GM12878 (cell line): Measurements from ENCODE around the gene PRR12. TPM values are rescaled to one million over a fixed set of nuclear protein-coding genes. Genes with fewer than 3 reads are reported as not detected.

ENCODE experiments used
- ATAC-seq: fragments of 200-7000 bp; cut with Tn5 transposase; 3 replicates; pipeline ENCODE4 v1.9.1; 2020; ENCODE audit warnings: mild to moderate bottlenecking, moderate library complexity
- BruUV-seq: library from RNA; stranded (reverse); fragments of 400-500 nt; replicated peaks from 2 replicates; lab custom pipeline; 2021; lab: Mats Ljungman, UMichigan
- CTCF ChIA-PET: fragments of 300-600 bp; sonication (Branson Sonifier 250); formaldehyde crosslinking; extraction: SDS; loops from one replicate; lab custom pipeline; 2021; ENCODE audit warnings: inconsistent platforms; lab: Yijun Ruan, JAX
- POLR2A ChIA-PET: fragments of 350-600 bp; formaldehyde crosslinking; extraction: SDS; loops from one replicate; lab custom pipeline; 2021; ENCODE audit warnings: inconsistent platforms; lab: Charles Lee
- RAD21 ChIA-PET: fragments of 300-600 bp; sonication (Branson Sonifier 250); formaldehyde crosslinking; loops from one replicate; lab custom pipeline; 2023; ENCODE audit warnings: antibody characterized with exemption; ENCODE audit not compliant: unreplicated experiment; lab: Charles Lee
- SMC1A ChIA-PET: fragments of 300-600 bp; sonication (Branson Sonifier 250); formaldehyde crosslinking; loops from one replicate; lab custom pipeline; 2023; ENCODE audit not compliant: unreplicated experiment, uncharacterized antibody; lab: Charles Lee
- DNase-seq: peaks from one replicate; pipeline ENCODE4 v3.0.0-alpha.2; 2011; ENCODE audit warnings: low read depth, low spot score
- FAIRE-seq: peaks from 3 replicates; lab custom pipeline; 2011; peaks lifted over from hg19 to GRCh38; lab: Jason Lieb, UNC
- H2AFZ ChIP-seq: 2 replicates; pipeline ENCODE4 v1.6.0; 2011; ENCODE audit warnings: low read depth, low read length, control low read depth; ENCODE audit not compliant: control insufficient read depth
- H3K27ac ChIP-seq: 2 replicates; pipeline ENCODE4 v1.5.1; 2011; ENCODE audit warnings: control low read depth; ENCODE audit not compliant: control insufficient read depth, insufficient read depth
- H3K27me3 ChIP-seq, 2 experiments: replicated peaks in 1 of 2; 2 replicates each; pipeline versions ENCODE4 v1.6.0 to v1.6.1; 2011; ENCODE audit warnings: low read length in 1 of 2; ENCODE audit not compliant: control insufficient read depth in 2 of 2, insufficient read depth in 2 of 2
- H3K36me3 ChIP-seq, 2 experiments: 2 replicates each; pipeline ENCODE4 v1.5.1; 2011; ENCODE audit warnings: low read length in 1 of 2; ENCODE audit not compliant: control insufficient read depth in 2 of 2, insufficient read depth in 2 of 2
- H3K4me1 ChIP-seq: 2 replicates; pipeline ENCODE4 v1.6.1; 2011; ENCODE audit warnings: mild to moderate bottlenecking, low read length, moderate library complexity, mixed read lengths; ENCODE audit not compliant: control insufficient read depth, insufficient read depth
- H3K4me2 ChIP-seq: 2 replicates; pipeline ENCODE4 v1.6.0; 2011; ENCODE audit warnings: control low read depth; ENCODE audit not compliant: control insufficient read depth, insufficient read depth
- H3K4me3 ChIP-seq: fragments of 200-600 bp; sonication (generic); 2 replicates; pipeline ENCODE4 v1.5.1; 2016
- H3K79me2 ChIP-seq: 2 replicates; pipeline ENCODE4 v1.6.0; 2011; ENCODE audit warnings: low read length; ENCODE audit not compliant: control insufficient read depth, insufficient read depth
- H3K9ac ChIP-seq: 2 replicates; pipeline ENCODE4 v1.8.0; 2011; ENCODE audit warnings: low read length, control low read depth, mixed read lengths; ENCODE audit not compliant: control insufficient read depth, insufficient read depth
- H3K9me3 ChIP-seq: replicated peaks from 3 replicates; pipeline ENCODE4 v1.5.1; 2011; ENCODE audit warnings: mild to moderate bottlenecking, low read length; ENCODE audit not compliant: control insufficient read depth, insufficient read depth
- H4K20me1 ChIP-seq: 2 replicates; pipeline ENCODE4 v1.6.0; 2011; ENCODE audit not compliant: control insufficient read depth, insufficient read depth
- BHLHE40 ChIP-seq, 2 experiments: fragments of 450-650 bp in 1 of 2; IDR thresholded peaks; 2 replicates each; pipeline ENCODE4 v1.6.1; 2011 to 2017; ENCODE audit warnings: low read depth in 2 of 2, borderline replicate concordance in 1 of 2, improper control_type of control experiment in 1 of 2, low read length in 1 of 2, mild to moderate bottlenecking in 1 of 2
- CBX3 ChIP-seq: fragments of 200-600 bp; sonication (generic); IDR thresholded peaks from 2 replicates; pipeline ENCODE4 v1.6.1; 2016; ENCODE audit warnings: low read depth, borderline replicate concordance
- CREM ChIP-seq: IDR thresholded peaks from 2 replicates; pipeline ENCODE4 v1.6.1; 2014; ENCODE audit warnings: antibody characterized with exemption, low read depth
- EP300 ChIP-seq, 2 experiments: fragments of 150-350 bp in 1 of 2; IDR thresholded peaks; 2 replicates each; pipeline ENCODE4 v1.6.1; 2011 to 2012; ENCODE audit warnings: low read depth in 2 of 2, low read length in 2 of 2, borderline replicate concordance in 1 of 2, improper control_type of control experiment in 1 of 2, inconsistent platforms in 1 of 2; ENCODE audit not compliant: control insufficient read depth in 1 of 2
- GABPA ChIP-seq: IDR thresholded peaks from 2 replicates; pipeline ENCODE4 v1.6.1; 2014; ENCODE audit warnings: antibody characterized with exemption, low read depth, mild to moderate bottlenecking, inconsistent platforms
- NR2C1 ChIP-seq: fragments of 450-650 bp; IDR thresholded peaks from 2 replicates; pipeline ENCODE4 v1.6.1; 2017; ENCODE audit warnings: antibody characterized with exemption, mild to moderate bottlenecking, moderate library complexity
- WGBS: methylation state at CpG from one replicate; pipeline ENCODE4 v1.1.6; 2016; ENCODE audit warnings: low lambda C conversion rate; ENCODE audit not compliant: insufficient replicate concordance, insufficient coverage; ENCODE audit errors: missing lambda C conversion rate; 5-methylcytosine and 5-hydroxymethylcytosine counted together
- in situ Hi-C: fragments of 300-500 bp; cut with MboI; formaldehyde crosslinking; loops from 9 replicates; pipeline ENCODE4 v1.14.3; 2018; ENCODE audit warnings: mixed read lengths
- intact Hi-C: fragments of 100-400 bp; cut with micrococcal nuclease; formaldehyde crosslinking; loops from one replicate; pipeline ENCODE4 v1.14.2; 2022; ENCODE audit not compliant: unreplicated experiment
- polyA plus RNA-seq, 11 experiments: library from polyadenylated mRNA; depleted of rRNA in 4 of 11; unstranded in 6 of 11; stranded (reverse) in 5 of 11; fragments of >200 nt; fragmentation: Nextera tagmentation in 4 of 11; fragmentation: Illumina TruSeq in 1 of 11; extraction: Ambion mirVana in 4 of 11; extraction: Trizol in 1 of 11; gene quantifications; 1 replicate in 1 of 11; 2 replicates in 10 of 11; pipeline versions ENCODE4 v1.2.1 to v1.2.3, GENCODE V29; 2011 to 2016; ENCODE audit warnings: inconsistent platforms in 2 of 11, missing spikeins in 2 of 11, low read depth in 1 of 11
- total RNA-seq, 4 experiments: library from RNA; depleted of rRNA in 3 of 4; stranded (reverse); fragments of >200 nt in 3 of 4; fragmentation: Illumina TruSeq in 1 of 4; extraction: Trizol in 1 of 4; gene quantifications; 2 replicates each; pipeline versions ENCODE4 v1.2.1 to v1.2.3, GENCODE V29; 2013 to 2021
- TF ChIP-seq, protein P1 (sequence below): fragments of 450-650 bp; IDR thresholded peaks from 2 replicates; pipeline ENCODE4 v1.6.1; 2017; ENCODE audit warnings: borderline replicate concordance
- TF ChIP-seq, protein P2 (sequence below): fragments of 150-350 bp; IDR thresholded peaks from 2 replicates; pipeline ENCODE4 v1.6.1; 2016; ENCODE audit warnings: low read depth, low read length

The PRR12 gene
- total and polyA plus RNA-seq, 10 of the 15 experiments (the other 5 are each of a cell fraction or from before 2014, with no cell fraction given), result 0.02 to 25.3 (median 1.6) TPM

DNA sequence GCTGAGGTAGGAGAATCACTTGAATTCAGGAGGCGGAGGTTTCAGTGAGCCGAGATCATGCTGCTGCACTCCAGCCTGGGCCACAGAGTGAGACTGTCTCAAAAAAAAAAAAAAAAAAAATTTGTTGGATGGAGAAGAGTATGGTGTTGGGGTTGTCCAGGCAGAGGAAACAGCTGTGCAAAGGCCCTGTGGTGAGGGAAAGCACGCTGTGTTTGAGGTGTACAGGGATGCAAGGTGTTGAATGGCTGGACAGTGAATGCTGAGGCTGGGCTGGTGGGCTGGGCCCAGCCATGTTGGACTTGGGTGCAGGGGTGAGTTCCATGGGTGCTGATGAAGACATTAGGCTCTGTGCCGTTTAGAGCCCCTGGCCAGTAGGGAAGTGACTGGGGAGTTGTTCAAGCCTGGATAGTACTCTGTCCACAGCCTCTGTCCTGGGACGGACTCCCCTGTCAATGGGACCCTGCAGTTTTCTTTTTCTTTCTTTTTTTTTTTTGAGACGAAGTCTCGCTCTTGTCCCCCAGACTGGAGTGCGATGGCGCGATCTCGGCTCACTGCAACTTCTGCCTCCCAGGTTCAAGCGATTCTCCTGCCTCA, 18.6 kb downstream of the PRR12 start:
- no TSS peak for BruUV-seq
- H3K4me3 ChIP-seq, result no peak overlapping the region
- H3K4me2 ChIP-seq, result no peak overlapping the region
- in situ Hi-C loops, result no loop called here
- no peaks in the 10 kb centered on the region for H3K9me3 ChIP-seq
- no peak overlapping the region for H3K27ac ChIP-seq
- H4K20me1 ChIP-seq, result no peaks in the 10 kb centered on the region
- no peaks in the 10 kb centered on the region; the same call in 1 of the 2 replicates for H3K79me2 ChIP-seq
- no peak for DNase-seq
- no peak for FAIRE-seq
- no peak overlapping the region for H2AFZ ChIP-seq
- peaks cover 12 to 17% of the 10 kb centered on the region in 2 experiments for H3K36me3 ChIP-seq
- ChIA-PET CTCF (no interaction called here), RAD21 (no interaction called here), POLR2A (interaction anchor here (0.6 kb wide), 1 partner anchor 23 kb away, joined by 3 read pairs; no protein-coding TSS in a partner anchor), SMC1A (no interaction called here)
- 98% methylated on average over 10 of the region's 12 CpGs for WGBS
- no peaks in the 10 kb centered on the region; the same call in 1 of the 2 replicates for H3K4me1 ChIP-seq
- H3K9ac ChIP-seq, result no peak overlapping the region
- intact Hi-C loops, result no loop called here
- ATAC-seq, result no peak
- TF ChIP-seq NR2C1 (no peak), BHLHE40 (IDR thresholded peaks at IDR 0.05; ENCODE audit: borderline replicate concordance in 1 of 2, low read depth in 2 of 2, low read length in 1 of 2) (no peak), CBX3 (no peak), CREM (no peak), GABPA (no peak), EP300 (IDR thresholded peaks at IDR 0.05; ENCODE audit: borderline replicate concordance in 1 of 2, control insufficient read depth in 1 of 2, low read depth in 2 of 2, low read length in 2 of 2) (no peak)
- TF ChIP-seq, protein P1, sequence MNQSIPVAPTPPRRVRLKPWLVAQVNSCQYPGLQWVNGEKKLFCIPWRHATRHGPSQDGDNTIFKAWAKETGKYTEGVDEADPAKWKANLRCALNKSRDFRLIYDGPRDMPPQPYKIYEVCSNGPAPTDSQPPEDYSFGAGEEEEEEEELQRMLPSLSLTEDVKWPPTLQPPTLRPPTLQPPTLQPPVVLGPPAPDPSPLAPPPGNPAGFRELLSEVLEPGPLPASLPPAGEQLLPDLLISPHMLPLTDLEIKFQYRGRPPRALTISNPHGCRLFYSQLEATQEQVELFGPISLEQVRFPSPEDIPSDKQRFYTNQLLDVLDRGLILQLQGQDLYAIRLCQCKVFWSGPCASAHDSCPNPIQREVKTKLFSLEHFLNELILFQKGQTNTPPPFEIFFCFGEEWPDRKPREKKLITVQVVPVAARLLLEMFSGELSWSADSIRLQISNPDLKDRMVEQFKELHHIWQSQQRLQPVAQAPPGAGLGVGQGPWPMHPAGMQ, result no peak
- TF ChIP-seq, protein P2, sequence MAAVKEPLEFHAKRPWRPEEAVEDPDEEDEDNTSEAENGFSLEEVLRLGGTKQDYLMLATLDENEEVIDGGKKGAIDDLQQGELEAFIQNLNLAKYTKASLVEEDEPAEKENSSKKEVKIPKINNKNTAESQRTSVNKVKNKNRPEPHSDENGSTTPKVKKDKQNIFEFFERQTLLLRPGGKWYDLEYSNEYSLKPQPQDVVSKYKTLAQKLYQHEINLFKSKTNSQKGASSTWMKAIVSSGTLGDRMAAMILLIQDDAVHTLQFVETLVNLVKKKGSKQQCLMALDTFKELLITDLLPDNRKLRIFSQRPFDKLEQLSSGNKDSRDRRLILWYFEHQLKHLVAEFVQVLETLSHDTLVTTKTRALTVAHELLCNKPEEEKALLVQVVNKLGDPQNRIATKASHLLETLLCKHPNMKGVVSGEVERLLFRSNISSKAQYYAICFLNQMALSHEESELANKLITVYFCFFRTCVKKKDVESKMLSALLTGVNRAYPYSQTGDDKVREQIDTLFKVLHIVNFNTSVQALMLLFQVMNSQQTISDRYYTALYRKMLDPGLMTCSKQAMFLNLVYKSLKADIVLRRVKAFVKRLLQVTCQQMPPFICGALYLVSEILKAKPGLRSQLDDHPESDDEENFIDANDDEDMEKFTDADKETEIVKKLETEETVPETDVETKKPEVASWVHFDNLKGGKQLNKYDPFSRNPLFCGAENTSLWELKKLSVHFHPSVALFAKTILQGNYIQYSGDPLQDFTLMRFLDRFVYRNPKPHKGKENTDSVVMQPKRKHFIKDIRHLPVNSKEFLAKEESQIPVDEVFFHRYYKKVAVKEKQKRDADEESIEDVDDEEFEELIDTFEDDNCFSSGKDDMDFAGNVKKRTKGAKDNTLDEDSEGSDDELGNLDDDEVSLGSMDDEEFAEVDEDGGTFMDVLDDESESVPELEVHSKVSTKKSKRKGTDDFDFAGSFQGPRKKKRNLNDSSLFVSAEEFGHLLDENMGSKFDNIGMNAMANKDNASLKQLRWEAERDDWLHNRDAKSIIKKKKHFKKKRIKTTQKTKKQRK, result no peak
- H3K27me3 ChIP-seq, result no peaks in the 10 kb centered on the region
